Esophagus muscularis mucosa (tissue), 4 donors: ENCODE measurements around the gene WNT7A.

ENCODE experiments used
- CTCF ChIP-seq, 3 experiments: fragments of 200-600 bp in 2 of 3; fragments of 450-650 bp in 1 of 3; sonication (generic) in 2 of 3; IDR thresholded peaks; one replicate each; pipeline ENCODE4 v1.5.1; 2017 to 2019; ENCODE audit warnings: antibody characterized with exemption in 3 of 3, mild to moderate bottlenecking in 2 of 3, moderate library complexity in 1 of 3
- EP300 ChIP-seq: sonication (generic); formaldehyde crosslinking; IDR thresholded peaks from one replicate; pipeline ENCODE4 v1.6.1; 2017; ENCODE audit warnings: antibody characterized with exemption
- POLR2A ChIP-seq: fragments of 450-650 bp; IDR thresholded peaks from one replicate; pipeline ENCODE4 v1.6.1; 2017; ENCODE audit warnings: antibody characterized with exemption, moderate library complexity, mild to moderate bottlenecking, low read depth
- POLR2AphosphoS5 ChIP-seq, 2 donors: sonication (generic); formaldehyde crosslinking; IDR thresholded peaks; one replicate each; pipeline ENCODE4 v1.6.1; 2017; ENCODE audit warnings: antibody characterized with exemption in 2 of 2

- TF ChIP-seq CTCF (IDR thresholded peaks at IDR 0.05) = no peak
- no peak for TF ChIP-seq POLR2A
- no peak for TF ChIP-seq EP300
- TF ChIP-seq POLR2AphosphoS5 (IDR thresholded peaks at IDR 0.05) = no peak
Observed at GRCh38 chr3:13808550-13808949, 71.3 kb downstream of the WNT7A start.
